HG03571 (cell line): Measurements from ENCODE around the gene PACRGL.
A peak's percentile ranks its signal among the peaks of the same experiment; 100 is the strongest.
"Not testable (repeated sequence)": the region's sequence is repeated elsewhere in the genome, so short reads cannot be mapped to it uniquely, and the experiment has no call there.

Source experiments
- ATAC-seq: cut with Tn5 transposase; IDR thresholded peaks from one replicate; pipeline ENCODE4 v1.9.1; 2021; ENCODE audit not compliant: unreplicated experiment

PACRGL gene

GRCh38 chr4:20723019-20723418, 22.8 kb downstream of the PACRGL start:
- no peak for ATAC-seq

DNA sequence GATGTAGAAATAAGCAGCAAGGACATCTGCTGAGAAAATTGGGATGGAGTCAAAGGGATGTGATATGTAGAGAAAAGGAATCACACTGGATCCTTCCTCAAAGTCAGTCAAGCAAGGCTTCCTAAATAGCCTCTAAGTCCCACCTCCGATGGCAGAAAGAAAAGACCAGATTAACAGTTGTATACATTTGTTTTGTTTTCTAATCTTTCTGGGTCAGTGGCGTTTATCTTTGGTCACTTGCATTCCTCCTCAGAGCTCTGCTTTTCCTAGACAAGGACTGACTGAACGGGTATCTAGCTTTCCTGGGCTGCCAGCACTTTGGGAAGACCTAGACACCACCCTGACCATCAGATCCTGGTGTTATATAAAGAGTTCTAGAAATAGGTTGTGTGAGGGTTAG, 23.2 kb downstream of the PACRGL start:
- no peak for ATAC-seq

DNA sequence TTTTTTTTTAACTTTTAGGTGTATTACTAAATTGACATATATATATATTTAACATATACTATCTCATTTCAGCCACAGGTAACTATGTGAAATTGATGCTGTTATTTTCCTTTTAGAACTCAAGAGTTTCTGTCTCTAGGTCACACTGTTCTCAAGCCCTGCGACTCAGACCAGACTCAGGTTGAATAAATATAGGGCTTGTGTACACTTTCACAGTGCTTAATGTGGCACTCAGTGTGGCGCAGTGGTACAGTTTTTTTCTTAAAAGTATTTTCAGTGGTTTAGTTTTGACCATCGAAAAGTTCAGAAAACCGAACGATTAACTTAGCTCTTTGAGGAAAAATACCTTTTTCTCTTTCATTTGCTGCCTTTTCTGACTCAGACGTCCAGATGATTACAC, 24.7 kb downstream of the PACRGL start:
- ATAC-seq, result peak; percentile 68

GRCh38 chr4:20735931-20736330, 35.7 kb downstream of the PACRGL start:
- no peak for ATAC-seq

DNA sequence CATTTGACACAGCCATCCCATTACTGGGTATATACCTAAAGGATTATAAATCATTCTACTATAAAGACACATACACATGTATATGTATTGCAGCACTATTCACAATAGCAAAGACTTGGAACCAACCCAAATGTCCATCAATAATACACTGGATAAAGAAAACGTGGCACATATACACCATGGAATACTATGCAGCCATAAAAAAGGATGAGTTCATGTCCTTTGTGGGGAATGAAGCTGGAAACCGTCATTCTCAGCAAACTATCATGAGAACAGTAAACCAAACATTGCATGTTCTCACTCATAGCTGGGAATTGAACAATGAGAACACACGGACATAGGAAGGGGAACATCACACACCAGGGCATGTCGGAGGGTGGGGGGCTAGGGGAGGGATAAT, 45.7 kb downstream of the PACRGL start:
- not testable (repeated sequence) for ATAC-seq

- no peak for ATAC-seq
Measured at GRCh38 chr4:20752641-20753040, 52.4 kb downstream of the PACRGL start.

GRCh38 chr4:20754036-20754435, 53.8 kb downstream of the PACRGL start:
- ATAC-seq, result no peak

- no peak for ATAC-seq
Measured at GRCh38 chr4:20760053-20760452, 59.8 kb downstream of the PACRGL start.

DNA sequence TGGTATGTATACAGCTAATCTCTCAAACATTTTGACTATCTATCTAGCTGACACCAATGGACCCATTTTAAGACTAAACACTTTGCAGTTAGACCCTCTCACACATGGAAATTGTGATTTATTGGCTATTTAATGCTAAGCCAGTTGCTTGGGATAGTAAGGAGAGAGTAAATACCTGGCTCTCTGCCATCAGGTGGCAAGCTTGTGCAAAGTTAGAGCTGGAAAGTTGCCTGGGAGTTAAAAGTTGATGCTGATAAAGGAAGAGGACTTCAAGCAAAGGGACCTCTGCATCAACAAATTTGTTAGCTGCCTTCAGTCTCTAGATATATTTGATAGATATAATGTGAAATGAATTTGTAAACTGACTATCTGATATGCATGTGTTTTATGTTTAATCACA, 61.1 kb downstream of the PACRGL start:
- no peak for ATAC-seq

DNA sequence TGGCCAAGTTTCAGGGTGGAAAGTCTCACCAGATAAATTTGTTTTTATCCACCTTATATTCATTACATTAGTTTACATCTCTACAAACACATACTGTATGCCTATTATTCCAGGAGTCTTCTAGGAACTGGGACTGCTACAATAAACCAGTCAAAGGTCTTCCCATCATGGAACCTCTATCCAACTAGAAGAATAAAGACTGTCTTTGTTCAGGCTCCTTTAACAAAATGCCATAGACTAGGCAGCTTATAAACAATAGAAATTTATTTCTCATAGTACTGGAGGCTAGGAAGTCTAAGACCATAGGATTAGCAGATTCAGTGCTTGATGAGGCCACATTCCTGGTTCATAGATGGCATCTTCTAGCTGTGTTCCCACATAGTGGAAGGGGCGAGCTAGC, 61.6 kb downstream of the PACRGL start:
- no peak for ATAC-seq

GRCh38 chr4:20764366-20764992, 64.2 kb downstream of the PACRGL start:
- no peak for ATAC-seq

- no peak for ATAC-seq
Measured at GRCh38 chr4:20773144-20773997, 73.1 kb downstream of the PACRGL start.

DNA sequence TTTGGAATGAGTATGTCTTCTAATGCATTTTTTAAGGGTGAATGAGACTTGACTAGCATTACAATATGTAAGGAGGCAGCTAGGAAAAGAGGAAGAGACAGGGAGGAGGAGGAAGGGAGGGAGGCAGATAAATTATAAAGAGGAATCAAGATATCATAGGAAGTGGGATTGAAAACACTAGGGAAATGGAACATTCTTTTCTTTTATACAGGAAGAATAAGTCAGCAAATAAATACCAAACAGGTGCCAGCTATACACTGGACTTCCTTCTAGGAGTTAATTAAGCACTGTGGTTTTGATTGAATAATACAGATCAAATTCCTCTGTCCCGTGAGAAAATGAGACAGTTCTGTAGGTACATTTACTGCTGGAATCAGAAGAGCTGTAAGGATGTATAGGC, 78.6 kb downstream of the PACRGL start:
- ATAC-seq, result no peak

DNA sequence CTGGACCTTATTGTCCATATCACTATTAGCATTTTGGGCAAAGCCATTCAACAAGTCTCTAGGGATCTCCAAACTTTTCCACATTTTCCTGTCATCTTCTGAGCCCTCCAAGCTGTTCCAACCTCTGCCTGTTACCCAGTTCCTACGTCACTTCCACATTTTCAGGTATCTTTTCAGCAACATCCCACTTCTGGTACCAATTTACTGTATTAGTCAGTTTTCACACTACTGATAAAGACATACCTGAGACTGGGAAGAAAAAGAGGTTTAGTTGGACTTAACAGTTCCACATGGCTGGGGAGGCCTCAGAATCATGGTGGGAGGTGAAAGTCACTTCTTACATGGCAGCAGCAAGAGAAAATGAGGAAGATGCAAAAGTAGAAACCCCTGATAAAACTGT, 82.9 kb downstream of the PACRGL start:
- not testable (repeated sequence) for ATAC-seq

GRCh38 chr4:20787940-20788665, 87.8 kb downstream of the PACRGL start:
- no peak for ATAC-seq
